Jurkat, Clone E6-1 (cell line): Measurements from ENCODE around the gene SPAG16.

ENCODE experiments used
- DNase-seq: peaks from one replicate; pipeline ENCODE4 v3.0.0-alpha.2; 2011; ENCODE audit warnings: low read depth, low spot score
- H3K4me3 ChIP-seq: 2 replicates; pipeline ENCODE4 v1.5.1; 2011; ENCODE audit warnings: mild to moderate bottlenecking, low read length, control low read depth, moderate library complexity

The SPAG16 gene

GRCh38 chr2:213751446-213751845 lies 467.2 kb downstream of the SPAG16 start:
- DNase-seq, result no peak
- no peak overlapping the region for H3K4me3 ChIP-seq

DNA sequence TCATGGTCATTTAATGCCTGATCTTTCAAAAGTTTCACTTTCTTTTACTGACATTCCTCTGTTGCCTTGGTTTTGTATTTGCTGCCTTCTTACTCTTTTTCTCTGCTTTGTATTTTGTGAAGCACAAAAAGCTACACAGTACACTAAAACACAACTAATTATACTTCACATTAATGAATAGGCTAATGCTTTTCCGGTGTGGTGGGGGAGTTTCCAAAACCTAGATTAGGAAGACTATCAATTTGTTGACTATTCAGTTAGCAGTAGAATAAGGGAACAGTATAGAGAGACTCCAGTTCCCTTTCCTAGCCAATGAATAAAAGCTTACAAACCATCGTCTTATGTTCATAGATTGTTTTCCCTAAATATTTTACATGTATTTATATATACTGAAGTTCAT lies 468.3 kb downstream of the SPAG16 start:
- no peak overlapping the region for H3K4me3 ChIP-seq
- DNase-seq, result no peak

DNA sequence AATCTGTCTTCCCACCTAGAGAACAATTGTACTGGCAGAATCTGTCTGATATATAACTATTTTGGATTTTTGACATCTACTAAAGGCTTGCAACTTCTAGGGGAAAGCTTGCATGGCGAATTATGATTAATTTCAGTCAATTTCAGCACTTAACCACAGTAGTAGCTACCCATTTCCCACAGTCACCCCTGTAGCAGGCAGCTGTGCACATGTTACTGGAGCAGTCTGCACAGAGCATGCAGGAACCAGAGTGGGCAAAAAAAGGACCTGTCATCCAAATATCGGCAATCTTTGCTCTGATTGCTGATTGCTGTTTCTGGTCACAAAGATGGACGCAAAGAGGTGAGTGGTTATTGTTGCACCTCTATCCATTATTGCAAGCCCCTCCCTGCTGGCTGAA lies 473.3 kb downstream of the SPAG16 start:
- H3K4me3 ChIP-seq, result no peak overlapping the region
- DNase-seq, result no peak

DNA sequence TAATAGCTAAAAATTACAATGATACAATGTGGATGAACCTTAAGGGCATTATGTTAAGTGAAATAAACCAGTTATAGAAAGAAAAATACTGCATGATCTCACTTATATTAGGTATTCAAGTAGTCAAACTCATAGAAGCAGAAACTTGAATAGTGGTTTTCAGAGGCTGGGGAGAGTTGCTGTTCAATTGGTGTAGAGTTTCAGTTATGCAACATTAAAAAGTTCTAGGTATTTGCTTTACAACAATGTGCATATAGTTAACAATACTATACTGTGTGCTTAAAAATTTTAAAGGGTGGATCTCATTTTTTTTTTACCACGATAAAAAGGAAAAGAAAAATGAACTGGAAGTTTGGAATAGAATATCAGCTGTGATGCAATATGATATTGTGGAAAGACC lies 479.1 kb downstream of the SPAG16 start:
- no peak overlapping the region for H3K4me3 ChIP-seq
- no peak for DNase-seq

DNA sequence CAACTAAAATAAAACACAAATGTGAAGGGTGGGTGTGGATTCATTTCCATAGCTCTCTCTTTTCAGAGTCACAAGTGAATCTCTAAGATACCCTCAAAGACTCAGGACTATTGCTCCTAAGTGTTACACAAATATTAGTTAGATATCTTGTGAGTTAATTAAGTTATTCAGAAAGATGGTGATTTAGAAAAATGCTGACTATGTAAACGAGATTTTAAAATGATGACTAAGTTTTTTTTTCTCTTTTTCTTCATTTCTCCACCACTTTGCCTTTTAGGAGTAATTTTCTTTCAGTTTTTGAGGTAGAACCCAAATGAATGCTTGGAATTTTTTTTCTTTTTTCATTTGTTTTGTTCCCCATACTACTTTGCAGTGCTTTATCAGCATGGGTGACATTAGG lies 479.7 kb downstream of the SPAG16 start:
- no peak for DNase-seq
- no peak overlapping the region for H3K4me3 ChIP-seq

- DNase-seq, result no peak
- no peak overlapping the region for H3K4me3 ChIP-seq
Measured at GRCh38 chr2:213764849-213765248, 480.6 kb downstream of the SPAG16 start.

DNA sequence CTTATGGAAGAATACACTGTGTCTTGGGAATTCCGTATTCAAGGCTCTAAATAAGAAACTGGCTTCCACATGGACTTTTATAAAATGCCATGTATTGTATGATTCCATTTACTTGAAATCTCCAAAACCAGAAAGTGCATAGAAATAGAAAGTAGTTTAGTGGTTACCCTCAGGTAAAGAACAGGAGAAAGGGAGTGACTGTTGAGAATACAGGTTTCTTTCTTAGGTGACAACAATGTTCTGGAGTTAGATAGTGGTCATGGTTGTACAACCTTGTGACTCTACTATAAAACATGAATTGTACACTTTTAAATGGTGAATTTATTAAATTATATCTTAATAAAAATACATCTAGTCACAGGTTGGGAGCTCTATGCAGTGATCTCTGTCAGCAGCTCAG lies 481.8 kb downstream of the SPAG16 start:
- no peak overlapping the region for H3K4me3 ChIP-seq

GRCh38 chr2:213766465-213766901 lies 482.2 kb downstream of the SPAG16 start:
- no peak for DNase-seq
- H3K4me3 ChIP-seq, result no peak overlapping the region

More for the DNA sequence above, 481.8 kb downstream of the SPAG16 start:
- DNase-seq, result no peak

- no peak for DNase-seq
- no peak overlapping the region for H3K4me3 ChIP-seq
Measured at GRCh38 chr2:213787869-213788268, 503.6 kb downstream of the SPAG16 start.

GRCh38 chr2:213789940-213790339 lies 505.7 kb downstream of the SPAG16 start:
- H3K4me3 ChIP-seq, result no peak overlapping the region
- no peak for DNase-seq

DNA sequence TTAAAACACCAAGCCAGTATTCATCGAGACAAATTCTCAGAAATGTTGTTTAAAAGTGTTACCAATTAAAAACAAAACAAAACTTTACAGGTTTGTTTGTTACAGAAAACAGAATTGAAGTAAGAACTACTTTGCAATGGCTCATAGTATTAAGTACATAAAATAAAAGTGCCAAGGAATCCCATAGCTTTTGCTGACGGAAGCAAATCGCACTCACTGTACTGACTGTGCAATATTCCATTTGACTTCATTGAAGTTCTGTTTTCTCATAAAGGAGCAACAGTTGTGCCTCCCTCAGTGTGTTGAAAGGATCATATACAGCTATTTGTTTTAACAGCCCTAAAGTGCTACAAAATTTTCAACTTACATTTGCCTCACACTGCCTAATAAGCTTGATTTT lies 507.8 kb downstream of the SPAG16 start:
- no peak for DNase-seq
- H3K4me3 ChIP-seq, result no peak overlapping the region

- no peak overlapping the region for H3K4me3 ChIP-seq
- peak; percentile 6 for DNase-seq
Measured at GRCh38 chr2:213806125-213806726, 522.0 kb downstream of the SPAG16 start.

GRCh38 chr2:213816583-213816982 lies 532.3 kb downstream of the SPAG16 start:
- no peak for DNase-seq
- H3K4me3 ChIP-seq, result no peak overlapping the region

- DNase-seq, result no peak
Measured at GRCh38 chr2:213818436-213818835, 534.2 kb downstream of the SPAG16 start.

GRCh38 chr2:213834331-213834730 lies 550.1 kb downstream of the SPAG16 start:
- no peak for DNase-seq
- H3K4me3 ChIP-seq, result no peak overlapping the region

More at GRCh38 chr2:213818436-213818835, 534.2 kb downstream of the SPAG16 start:
- H3K4me3 ChIP-seq, result no peak overlapping the region

DNA sequence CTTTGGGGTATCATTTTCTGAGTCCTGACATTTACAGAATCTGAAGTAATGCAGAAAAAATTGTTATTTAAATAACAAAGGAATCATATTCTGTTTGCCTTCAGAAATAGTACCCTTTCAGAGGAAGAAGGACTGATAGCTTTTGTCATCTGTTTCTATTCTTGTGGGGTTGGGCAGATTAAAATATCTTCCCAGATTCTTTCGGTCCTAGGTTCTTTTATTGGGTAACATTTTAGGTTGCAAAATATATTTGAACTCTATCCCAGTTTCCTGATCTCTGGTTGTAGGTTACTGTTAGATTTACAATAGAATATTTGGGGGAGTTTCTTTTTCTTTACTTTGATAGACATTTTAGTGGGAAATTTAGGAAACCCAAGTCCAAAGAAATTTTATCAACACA lies 550.5 kb downstream of the SPAG16 start:
- no peak overlapping the region for H3K4me3 ChIP-seq
- no peak for DNase-seq

GRCh38 chr2:213846856-213847255 lies 562.6 kb downstream of the SPAG16 start:
- no peak for DNase-seq
- no peak overlapping the region for H3K4me3 ChIP-seq

DNA sequence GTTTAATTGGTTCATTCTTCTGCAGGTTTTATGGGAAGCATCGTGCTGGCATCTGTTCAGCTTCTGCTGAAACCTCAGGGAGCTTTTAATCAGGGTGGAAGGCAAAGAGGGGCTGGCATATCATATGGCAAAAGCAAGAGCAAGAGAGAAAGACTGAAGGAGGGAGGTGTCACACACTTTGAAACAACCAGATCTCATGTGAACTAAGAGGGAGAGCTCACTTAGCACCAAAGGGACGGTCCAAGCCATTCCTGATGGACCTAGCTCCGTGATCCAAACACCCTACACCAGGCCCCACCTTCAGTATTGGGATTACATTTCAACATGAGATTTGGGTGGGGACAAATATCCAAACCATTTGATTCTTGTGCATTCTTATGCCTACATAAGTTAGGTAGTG lies 563.1 kb downstream of the SPAG16 start:
- DNase-seq, result no peak
- no peak overlapping the region for H3K4me3 ChIP-seq

GRCh38 chr2:213848631-213849030 lies 564.4 kb downstream of the SPAG16 start:
- no peak for DNase-seq
- no peak overlapping the region for H3K4me3 ChIP-seq

- no peak for DNase-seq
- no peak overlapping the region for H3K4me3 ChIP-seq
Measured at GRCh38 chr2:213861638-213862037, 577.4 kb downstream of the SPAG16 start.

GRCh38 chr2:213862407-213863076 lies 578.3 kb downstream of the SPAG16 start:
- no peak for DNase-seq
- no peak overlapping the region for H3K4me3 ChIP-seq
